Mesendoderm (in vitro differentiated cells): ENCODE measurements around the gene GPR15LG.
A peak's percentile ranks its signal among the peaks of the same experiment; 100 is the strongest.

Experiments
- DNase-seq: peaks from one replicate; pipeline ENCODE4 v3.0.0; 2013
- H2AK5ac ChIP-seq: 2 replicates; pipeline ENCODE4 v1.6.1; 2013; ENCODE audit warnings: low read length, inconsistent platforms
- H2BK120ac ChIP-seq: 2 replicates; pipeline ENCODE4 v1.6.1; 2013; ENCODE audit warnings: low read depth, mild to moderate bottlenecking, low read length, moderate library complexity, mixed read lengths
- H2BK15ac ChIP-seq: replicated peaks from 2 replicates; pipeline ENCODE4 v1.6.1; 2013; ENCODE audit warnings: low read depth, mild to moderate bottlenecking, moderate library complexity
- H2BK5ac ChIP-seq: 2 replicates; pipeline ENCODE4 v1.6.1; 2013; ENCODE audit warnings: low read length, inconsistent platforms
- H3K18ac ChIP-seq: 2 replicates; pipeline ENCODE4 v1.6.1; 2013; ENCODE audit warnings: mild to moderate bottlenecking, low read length, mixed read lengths
- H3K23ac ChIP-seq: one replicate; pipeline ENCODE4 v1.6.1; 2013; ENCODE audit warnings: low read length
- H3K27ac ChIP-seq: 2 replicates; pipeline ENCODE4 v1.5.1; 2013; ENCODE audit warnings: low read depth, mild to moderate bottlenecking, inconsistent platforms, low read length, moderate library complexity
- H3K27me3 ChIP-seq: 2 replicates; pipeline ENCODE4 v1.6.1; 2013; ENCODE audit warnings: low read length, control low read depth, mild to moderate bottlenecking, inconsistent platforms; ENCODE audit not compliant: insufficient read depth, poor library complexity
- H3K36me3 ChIP-seq: 2 replicates; pipeline ENCODE4 v1.6.1; 2013; ENCODE audit warnings: low read length, inconsistent platforms; ENCODE audit not compliant: control insufficient read depth, insufficient read depth
- H3K4ac ChIP-seq: one replicate; pipeline ENCODE4 v1.6.1; 2013; ENCODE audit warnings: low read depth, mild to moderate bottlenecking, low read length, moderate library complexity
- H3K4me1 ChIP-seq: 2 replicates; pipeline ENCODE4 v1.6.1; 2013; ENCODE audit warnings: low read depth, low read length, inconsistent platforms; ENCODE audit not compliant: control insufficient read depth
- H3K4me2 ChIP-seq: 2 replicates; pipeline ENCODE4 v1.6.1; 2013; ENCODE audit warnings: low read length
- H3K4me3 ChIP-seq: 2 replicates; pipeline ENCODE4 v1.5.1; 2013; ENCODE audit warnings: mild to moderate bottlenecking, low read length
- H3K56ac ChIP-seq: one replicate; pipeline ENCODE4 v1.6.1; 2013; ENCODE audit warnings: low read length
- H3K79me1 ChIP-seq: 2 replicates; pipeline ENCODE4 v1.6.1; 2013; ENCODE audit warnings: low read length, inconsistent platforms
- H3K79me2 ChIP-seq: 2 replicates; pipeline ENCODE4 v1.6.1; 2013; ENCODE audit warnings: mild to moderate bottlenecking, low read length; ENCODE audit not compliant: control insufficient read depth, insufficient read depth
- H3K9ac ChIP-seq: 2 replicates; pipeline ENCODE4 v1.6.1; 2013; ENCODE audit warnings: low read length, inconsistent platforms
- H4K5ac ChIP-seq: one replicate; pipeline ENCODE4 v1.6.1; 2013; ENCODE audit warnings: low read length
- H4K8ac ChIP-seq: one replicate; pipeline ENCODE4 v1.6.1; 2013; ENCODE audit warnings: low read depth, mild to moderate bottlenecking, control low read depth, low read length, moderate library complexity
- WGBS: extraction: QIAGEN DNeasy Blood & Tissue Kit; methylation state at CpG from one replicate; pipeline ENCODE4 v1.1.7; 2013; ENCODE audit warnings: low lambda C conversion rate, missing lambda C conversion rate; ENCODE audit not compliant: insufficient coverage; ENCODE audit errors: extremely low coverage; 5-methylcytosine and 5-hydroxymethylcytosine counted together

Gene GPR15LG

DNA sequence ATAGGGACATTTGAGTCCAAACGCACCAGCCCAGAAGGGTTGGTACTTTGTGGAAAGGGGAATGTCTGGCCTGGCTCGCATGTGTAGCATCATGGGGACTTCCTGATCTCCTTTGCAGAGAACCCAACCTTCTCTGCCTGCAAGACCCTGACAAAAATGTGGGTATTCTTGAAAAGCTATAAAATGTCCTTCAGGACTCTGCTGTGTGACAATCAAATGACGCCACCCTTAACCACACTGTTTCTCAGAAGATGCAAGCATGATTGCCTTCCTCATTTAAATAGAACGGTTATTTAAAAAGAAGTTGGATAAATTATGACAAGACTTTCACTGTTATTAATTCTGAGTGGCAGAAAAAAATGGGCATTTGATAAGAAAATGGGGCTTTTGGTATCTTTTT, 15.1 kb upstream of the GPR15LG start:
- H3K9ac ChIP-seq = no peak overlapping the region
- no peak overlapping the region for H2AK5ac ChIP-seq
- no peaks in the 10 kb centered on the region for H3K36me3 ChIP-seq
- WGBS = no CpG with 5 or more reads among the region's 4 CpGs
- DNase-seq = no peak
- H3K4me3 ChIP-seq = no peak overlapping the region
- H3K4me2 ChIP-seq = no peak overlapping the region
- no peak overlapping the region for H2BK15ac ChIP-seq
- no peak overlapping the region for H4K5ac ChIP-seq
- H2BK120ac ChIP-seq = no peak overlapping the region
- no peak overlapping the region for H3K4ac ChIP-seq
- H4K8ac ChIP-seq = no peak overlapping the region
- H3K18ac ChIP-seq = no peak overlapping the region
- no peaks in the 10 kb centered on the region for H3K27me3 ChIP-seq
- no peaks in the 10 kb centered on the region for H3K79me2 ChIP-seq
- no peak overlapping the region for H3K56ac ChIP-seq
- no peak overlapping the region for H3K23ac ChIP-seq
- H3K4me1 ChIP-seq = peaks cover 12% of the 10 kb centered on the region
- H3K27ac ChIP-seq = no peak overlapping the region
- no peak overlapping the region for H2BK5ac ChIP-seq
- H3K79me1 ChIP-seq = no peaks in the 10 kb centered on the region

DNA sequence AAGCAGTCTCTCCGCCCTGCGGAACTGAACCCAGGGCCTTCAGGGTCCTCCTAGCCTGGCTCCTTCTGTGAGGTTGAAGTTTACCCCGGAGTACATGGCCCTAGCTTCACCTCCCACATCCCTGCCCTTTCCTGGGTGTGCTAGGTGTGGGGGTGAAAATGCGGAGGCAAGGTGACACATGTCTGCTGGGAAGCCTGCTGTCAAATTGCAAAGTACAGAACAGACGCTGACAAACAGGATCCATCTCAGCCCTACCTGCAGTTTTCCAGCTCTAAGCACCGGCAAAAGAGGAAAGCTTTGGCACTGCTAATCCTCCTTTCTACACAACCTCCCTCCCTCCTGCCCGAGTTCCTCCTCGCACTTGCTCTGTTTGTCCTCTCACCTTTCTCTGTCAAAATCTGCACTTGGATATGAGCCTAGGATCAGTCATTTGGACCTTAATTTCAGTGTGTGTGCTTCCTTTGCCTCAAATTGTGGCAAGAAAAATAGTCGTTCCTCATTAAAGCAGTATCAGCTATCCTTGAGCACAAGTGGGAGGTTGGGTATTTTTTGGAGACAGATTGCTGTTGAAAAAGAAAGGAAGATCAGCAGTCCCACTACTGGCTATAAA, 14.4 kb upstream of the GPR15LG start:
- H3K56ac ChIP-seq = peak overlapping the region; percentile 22

DNA sequence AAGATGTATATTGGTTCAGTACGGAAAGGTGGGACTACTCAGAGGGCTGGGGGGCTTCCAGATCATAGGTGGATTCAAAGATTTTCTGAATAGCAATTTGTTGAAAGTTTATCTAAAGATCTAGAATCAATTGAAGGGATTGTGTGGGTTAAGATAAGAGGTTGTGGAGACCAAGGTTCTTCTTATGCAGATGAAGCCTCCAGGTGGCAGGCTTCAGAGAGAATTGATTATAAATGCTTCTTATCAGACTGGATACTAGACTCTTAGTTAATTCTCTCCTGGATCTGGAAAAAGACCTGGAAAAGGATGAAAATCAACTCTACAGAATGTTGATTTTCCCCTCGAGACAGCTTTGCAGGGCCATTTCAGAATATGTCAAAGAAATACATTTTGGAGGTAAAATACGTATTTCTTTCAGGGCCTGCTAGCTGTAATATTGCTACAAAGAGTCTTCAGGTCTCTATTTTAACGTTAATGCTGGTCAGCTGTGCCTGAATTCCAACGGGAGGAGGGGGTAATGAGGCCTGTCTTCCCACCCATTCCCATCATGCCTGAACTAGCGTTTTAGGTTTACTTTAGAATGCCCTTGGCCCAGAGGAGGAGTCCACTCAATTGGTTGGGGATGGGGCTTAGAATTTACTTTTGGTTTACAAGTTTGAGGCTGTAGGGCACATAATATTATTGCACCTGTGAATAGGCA, 12.8 kb upstream of the GPR15LG start:
- H3K4me3 ChIP-seq = no peak overlapping the region
- H2AK5ac ChIP-seq = no peak overlapping the region
- H3K36me3 ChIP-seq = no peaks in the 10 kb centered on the region
- H3K27ac ChIP-seq = no peak overlapping the region
- H3K56ac ChIP-seq = no peak overlapping the region
- H3K4ac ChIP-seq = no peak overlapping the region
- peaks cover 17% of the 10 kb centered on the region for H3K4me1 ChIP-seq
- no peaks in the 10 kb centered on the region for H3K79me1 ChIP-seq
- no peak overlapping the region for H3K18ac ChIP-seq
- peak; percentile 54 for DNase-seq
- no peak overlapping the region for H4K5ac ChIP-seq
- WGBS = no CpG with 5 or more reads among the region's 6 CpGs
- H4K8ac ChIP-seq = no peak overlapping the region
- no peak overlapping the region for H3K9ac ChIP-seq
- no peak overlapping the region for H2BK5ac ChIP-seq
- no peak overlapping the region for H2BK120ac ChIP-seq
- no peak overlapping the region for H2BK15ac ChIP-seq
- H3K4me2 ChIP-seq = no peak overlapping the region
- H3K79me2 ChIP-seq = no peaks in the 10 kb centered on the region
- no peak overlapping the region for H3K23ac ChIP-seq
- no peaks in the 10 kb centered on the region for H3K27me3 ChIP-seq

More for the DNA sequence above, 14.4 kb upstream of the GPR15LG start:
- H2BK120ac ChIP-seq = no peak overlapping the region
- no peak overlapping the region for H4K8ac ChIP-seq
- no peak overlapping the region for H3K27ac ChIP-seq
- WGBS = no CpG with 5 or more reads among the region's 9 CpGs
- no peaks in the 10 kb centered on the region for H3K36me3 ChIP-seq
- no peak overlapping the region for H3K4me3 ChIP-seq
- H4K5ac ChIP-seq = no peak overlapping the region
- no peak for DNase-seq
- no peak overlapping the region for H3K9ac ChIP-seq
- H3K18ac ChIP-seq = no peak overlapping the region
- H3K23ac ChIP-seq = no peak overlapping the region
- no peaks in the 10 kb centered on the region for H3K27me3 ChIP-seq
- peaks cover 15% of the 10 kb centered on the region for H3K4me1 ChIP-seq
- no peak overlapping the region for H3K4me2 ChIP-seq
- no peak overlapping the region for H3K4ac ChIP-seq
- no peaks in the 10 kb centered on the region for H3K79me1 ChIP-seq
- no peak overlapping the region for H2BK5ac ChIP-seq
- no peak overlapping the region for H2BK15ac ChIP-seq
- no peak overlapping the region for H2AK5ac ChIP-seq
- H3K79me2 ChIP-seq = no peaks in the 10 kb centered on the region

DNA sequence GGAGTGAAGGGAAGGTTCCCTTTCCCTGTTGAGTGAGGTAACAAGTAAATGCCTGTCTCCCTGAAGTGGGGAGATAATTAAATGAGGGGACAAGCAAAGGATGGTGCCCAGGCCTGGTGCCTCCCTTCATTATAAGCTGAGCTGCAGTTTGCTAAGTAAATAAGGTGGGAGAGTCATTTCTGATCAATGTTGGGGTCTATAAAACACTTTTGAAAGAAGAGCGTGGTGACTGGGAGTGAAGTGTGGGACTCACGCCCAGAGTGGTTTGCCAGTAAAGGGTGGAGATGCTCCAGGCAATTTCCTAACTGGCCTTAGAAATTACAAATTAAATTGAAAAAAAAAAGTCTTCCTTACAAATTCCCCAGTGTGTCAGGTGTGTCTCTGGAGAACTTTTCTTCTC, 9.6 kb upstream of the GPR15LG start:
- no CpG with 5 or more reads among the region's 2 CpGs for WGBS

DNA sequence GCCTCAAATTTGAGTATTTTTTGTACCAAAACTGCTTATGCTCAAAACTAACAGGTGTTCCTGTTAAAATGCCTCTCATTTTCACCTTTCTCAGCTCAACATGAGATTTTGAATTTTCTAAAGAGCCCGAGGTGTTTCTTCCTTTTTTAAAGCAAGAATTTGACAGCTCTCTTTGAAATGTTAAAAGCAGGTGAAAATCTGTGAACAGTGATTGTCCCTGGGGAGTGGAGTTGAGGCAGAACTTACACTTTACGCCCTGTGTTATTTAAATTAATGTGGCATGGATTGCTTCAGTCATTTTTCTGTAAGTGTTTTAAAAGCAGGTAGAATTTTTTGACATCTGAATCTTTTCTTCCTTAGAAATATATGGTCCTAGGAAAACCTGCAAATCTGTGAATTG, 9.2 kb upstream of the GPR15LG start:
- no peak overlapping the region for H3K23ac ChIP-seq
- no peak overlapping the region for H3K4me2 ChIP-seq
- WGBS = no CpG with 5 or more reads among the region's 2 CpGs
- no peak overlapping the region for H4K5ac ChIP-seq
- H2AK5ac ChIP-seq = no peak overlapping the region
- peak; percentile 27 for DNase-seq
- no peak overlapping the region for H2BK120ac ChIP-seq
- no peak overlapping the region for H2BK5ac ChIP-seq
- no peaks in the 10 kb centered on the region for H3K79me1 ChIP-seq
- no peak overlapping the region for H3K56ac ChIP-seq
- H3K4me3 ChIP-seq = no peak overlapping the region
- H4K8ac ChIP-seq = no peak overlapping the region
- H3K4me1 ChIP-seq = peaks cover 13% of the 10 kb centered on the region
- H3K79me2 ChIP-seq = no peaks in the 10 kb centered on the region
- no peak overlapping the region for H3K9ac ChIP-seq
- H3K18ac ChIP-seq = no peak overlapping the region
- no peaks in the 10 kb centered on the region for H3K27me3 ChIP-seq
- no peak overlapping the region for H2BK15ac ChIP-seq
- no peaks in the 10 kb centered on the region for H3K36me3 ChIP-seq
- no peak overlapping the region for H3K4ac ChIP-seq
- no peak overlapping the region for H3K27ac ChIP-seq

More for the DNA sequence above, 9.6 kb upstream of the GPR15LG start:
- Histone ChIP-seq H3K27me3 (no peaks in the 10 kb centered on the region), H3K4me3 (no peak overlapping the region), H3K4me2 (no peak overlapping the region), H2BK120ac (no peak overlapping the region), H3K9ac (no peak overlapping the region), H3K4ac (no peak overlapping the region), H3K23ac (no peak overlapping the region), H3K4me1 (peaks cover 16% of the 10 kb centered on the region), H3K56ac (no peak overlapping the region), H3K79me1 (no peaks in the 10 kb centered on the region), H2AK5ac (no peak overlapping the region), H2BK15ac (no peak overlapping the region), H3K27ac (no peak overlapping the region), H3K18ac (no peak overlapping the region), H3K36me3 (no peaks in the 10 kb centered on the region), H4K5ac (no peak overlapping the region), H3K79me2 (no peaks in the 10 kb centered on the region), H2BK5ac (no peak overlapping the region), H4K8ac (no peak overlapping the region)
- no peak for DNase-seq
